Retina (tissue), 1 donor: Measurements from ENCODE around the gene SLC22A4.

Experiments used
- DNase-seq: peaks from one replicate; pipeline ENCODE4 v3.0.0-alpha.2; 2016

SLC22A4 gene

GRCh38 chr5:132293992-132294727, at the start of gene SLC22A4:
Gene SLC22A4 (plus strand): TSS chr5:132294394. CDS start chr5:132294617, 223 bp downstream.
- no peak for DNase-seq

GRCh38 chr5:132245593-132245992, 48.6 kb upstream of the SLC22A4 start:
- DNase-seq = no peak

GRCh38 chr5:132246806-132247205, 47.4 kb upstream of the SLC22A4 start:
- DNase-seq = no peak

- DNase-seq = peak; percentile 15
Observed at GRCh38 chr5:132250547-132250946, 43.6 kb upstream of the SLC22A4 start.

- no peak for DNase-seq
Observed at GRCh38 chr5:132251220-132251725, 42.9 kb upstream of the SLC22A4 start.

GRCh38 chr5:132253008-132253441, 41.2 kb upstream of the SLC22A4 start:
- DNase-seq = no peak

GRCh38 chr5:132253452-132254320, 40.5 kb upstream of the SLC22A4 start:
- no peak for DNase-seq

GRCh38 chr5:132254321-132254977, 39.7 kb upstream of the SLC22A4 start:
- DNase-seq = no peak

GRCh38 chr5:132256086-132256782, 38.0 kb upstream of the SLC22A4 start:
- DNase-seq = no peak

- no peak for DNase-seq
Observed at GRCh38 chr5:132256783-132257130, 37.4 kb upstream of the SLC22A4 start.

- DNase-seq = peak; percentile 78
Observed at GRCh38 chr5:132257131-132258101, 36.8 kb upstream of the SLC22A4 start, which contains the start of gene PDLIM4. Gene PDLIM4 (plus strand): TSS chr5:132257696. CDS start chr5:132257735, 39 bp downstream.

GRCh38 chr5:132258102-132259068, 35.8 kb upstream of the SLC22A4 start:
- DNase-seq = peak; percentile 65

- DNase-seq = peak; percentile 88
Observed at GRCh38 chr5:132259069-132259851, 34.9 kb upstream of the SLC22A4 start.

- DNase-seq = peak; percentile 6
Observed at GRCh38 chr5:132260051-132260450, 34.1 kb upstream of the SLC22A4 start.

GRCh38 chr5:132260714-132261551, 33.3 kb upstream of the SLC22A4 start:
- DNase-seq = peak; percentile 1

- peak; percentile 1 for DNase-seq
Observed at GRCh38 chr5:132261881-132262845, 32.0 kb upstream of the SLC22A4 start.
